Urothelium cell line (cell line): ENCODE data around the gene RERE.

Experiments
- DNase-seq: peaks from one replicate; pipeline ENCODE4 v3.0.0; 2011; ENCODE audit warnings: low spot score, mixed read lengths
- FAIRE-seq: peaks from 2 replicates; lab custom pipeline; 2011; peaks lifted over from hg19 to GRCh38; lab: Jason Lieb, UNC

The RERE gene

GRCh38 chr1:8359617-8360481, 457.6 kb downstream of the RERE start:
- DNase-seq (no peak), FAIRE-seq (no peak)

- DNase-seq: no peak
- no peak for FAIRE-seq
Measured at GRCh38 chr1:8358897-8359616, 458.4 kb downstream of the RERE start.

- no peak for DNase-seq
- no peak for FAIRE-seq
Measured at GRCh38 chr1:8358241-8358896, 459.1 kb downstream of the RERE start.

- DNase-seq: no peak
- no peak for FAIRE-seq
Measured at GRCh38 chr1:8357329-8358101, 459.9 kb downstream of the RERE start.

- FAIRE-seq (no peak), DNase-seq (no peak)
Measured at GRCh38 chr1:8356256-8357209, 460.9 kb downstream of the RERE start.

GRCh38 chr1:8355439-8356255, 461.8 kb downstream of the RERE start:
- FAIRE-seq (no peak), DNase-seq (no peak)

GRCh38 chr1:8354038-8354437, 463.4 kb downstream of the RERE start:
- DNase-seq (no peak), FAIRE-seq (no peak)

- DNase-seq: no peak
- no peak for FAIRE-seq
Measured at GRCh38 chr1:8352886-8353785, 464.3 kb downstream of the RERE start.

- no peak for FAIRE-seq
Measured at GRCh38 chr1:8352471-8352845, 465.0 kb downstream of the RERE start.

GRCh38 chr1:8351693-8352470, 465.6 kb downstream of the RERE start:
- no peak for FAIRE-seq
- peak; percentile 42 for DNase-seq

More at GRCh38 chr1:8352471-8352845, 465.0 kb downstream of the RERE start:
- no peak for DNase-seq

- FAIRE-seq (no peak), DNase-seq (no peak)
Measured at GRCh38 chr1:8350914-8351684, 466.3 kb downstream of the RERE start.

GRCh38 chr1:8349961-8350360, 467.5 kb downstream of the RERE start:
- FAIRE-seq (no peak), DNase-seq (no peak)

GRCh38 chr1:8349473-8349865, 468.0 kb downstream of the RERE start:
- no peak for DNase-seq
- FAIRE-seq: no peak

- no peak for FAIRE-seq
- DNase-seq: peak; percentile 72
Measured at GRCh38 chr1:8348777-8349472, 468.5 kb downstream of the RERE start.

GRCh38 chr1:8348047-8348776, 469.2 kb downstream of the RERE start:
- DNase-seq (no peak), FAIRE-seq (no peak)
